CD1c-positive myeloid dendritic cell (primary cell): ENCODE measurements around the gene NPAS3.

ENCODE experiments used
- DNase-seq: peaks from one replicate; pipeline ENCODE4 v3.0.0-alpha.2; 2016; ENCODE audit errors: extremely low spot score

NPAS3 gene

DNA sequence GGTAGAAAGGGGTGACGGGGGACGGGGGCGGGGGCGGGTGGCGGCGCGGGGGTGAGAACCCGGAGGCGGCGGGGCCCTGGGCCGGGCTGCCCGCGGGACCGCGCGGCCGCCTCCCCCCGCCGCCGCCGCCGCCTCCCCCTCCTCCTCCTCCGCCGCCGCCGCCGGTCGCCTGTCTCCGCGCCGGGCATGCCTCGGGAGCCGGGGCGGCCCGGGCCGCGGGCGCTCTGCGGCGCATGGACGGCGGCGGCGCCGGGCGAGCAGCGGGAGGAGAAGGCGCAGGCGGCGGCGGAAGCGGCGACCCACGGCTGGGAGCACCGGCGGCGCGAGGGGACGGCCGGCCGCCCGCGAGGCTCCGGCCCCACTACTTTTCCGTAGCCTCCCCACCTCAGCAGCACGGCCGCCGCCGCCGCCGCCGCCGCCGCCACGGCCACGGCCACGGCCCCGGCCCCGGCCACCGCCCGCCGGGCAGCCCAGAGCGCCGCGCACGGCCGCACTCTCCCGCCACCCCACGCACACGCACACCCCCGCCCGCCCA, at the start of gene NPAS3:
TSS of gene NPAS3 (plus strand) at position 161 of the 535 bp plus-strand sequence.
- no peak for DNase-seq

GRCh38 chr14:32896979-32897697, 41.5 kb upstream of the NPAS3 start:
- DNase-seq = peak; percentile 3

- DNase-seq = no peak
Measured at GRCh38 chr14:32897698-32898064, 41.0 kb upstream of the NPAS3 start.

GRCh38 chr14:32898876-32899275, 39.8 kb upstream of the NPAS3 start:
- no peak for DNase-seq

GRCh38 chr14:32900547-32900946, 38.1 kb upstream of the NPAS3 start:
- no peak for DNase-seq

DNA sequence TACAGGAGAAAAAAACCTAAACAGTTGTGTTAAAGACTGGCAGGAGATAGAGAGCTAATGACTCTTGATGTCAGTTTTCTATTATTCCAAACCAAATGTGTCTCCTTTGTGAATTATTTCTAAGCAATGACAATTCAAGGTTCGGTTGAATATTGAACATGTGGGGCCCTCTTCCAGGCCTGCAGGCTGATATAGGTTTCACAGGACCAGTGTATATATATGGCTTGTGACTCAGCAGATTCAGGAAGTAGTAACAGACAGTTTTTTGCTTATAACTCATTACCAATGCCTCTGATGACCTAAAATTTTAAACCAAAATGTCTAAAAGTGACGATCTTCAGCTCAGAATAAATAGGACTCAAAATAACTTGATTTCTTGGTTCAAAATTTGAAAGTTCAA, 33.7 kb upstream of the NPAS3 start:
- no peak for DNase-seq

DNA sequence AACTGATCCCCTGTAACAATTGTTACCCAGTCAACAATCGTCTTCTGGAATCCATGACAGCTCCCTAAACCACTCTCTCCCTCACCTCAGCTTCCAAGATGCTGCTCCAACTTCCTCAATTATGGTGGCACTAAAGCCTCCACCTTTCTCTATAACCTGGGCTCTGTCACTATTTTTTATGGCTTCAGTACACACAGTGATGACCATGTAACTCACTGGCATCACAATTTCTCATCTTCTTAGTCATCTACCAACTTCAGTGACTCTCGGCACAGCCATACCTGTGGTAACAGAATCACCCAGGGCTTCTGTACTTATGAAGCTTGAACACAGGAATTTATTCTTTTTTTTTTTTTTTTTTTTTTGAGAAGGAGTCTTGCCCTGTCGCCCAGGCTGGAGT, 32.0 kb upstream of the NPAS3 start:
- no peak for DNase-seq

GRCh38 chr14:32908196-32909084, 30.2 kb upstream of the NPAS3 start:
- DNase-seq = no peak

DNA sequence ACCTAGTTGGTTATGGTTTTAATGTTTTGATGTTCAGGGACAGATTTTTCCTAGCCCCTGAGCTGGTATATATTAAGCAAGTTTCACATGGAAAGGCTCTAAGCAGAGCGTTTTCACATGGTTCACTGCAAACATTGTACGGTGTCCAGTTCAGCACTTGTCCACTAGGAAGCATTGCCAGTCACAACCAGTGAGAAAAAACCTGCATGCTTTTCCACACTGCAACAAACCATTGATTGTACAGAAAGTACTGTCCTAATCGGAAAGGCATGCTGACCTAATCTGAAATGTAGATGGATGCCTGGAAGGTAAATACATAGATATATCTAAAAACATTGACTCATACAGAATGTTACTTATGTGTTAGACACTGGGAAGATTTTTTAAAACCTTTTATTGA, 25.0 kb upstream of the NPAS3 start:
- no peak for DNase-seq

DNA sequence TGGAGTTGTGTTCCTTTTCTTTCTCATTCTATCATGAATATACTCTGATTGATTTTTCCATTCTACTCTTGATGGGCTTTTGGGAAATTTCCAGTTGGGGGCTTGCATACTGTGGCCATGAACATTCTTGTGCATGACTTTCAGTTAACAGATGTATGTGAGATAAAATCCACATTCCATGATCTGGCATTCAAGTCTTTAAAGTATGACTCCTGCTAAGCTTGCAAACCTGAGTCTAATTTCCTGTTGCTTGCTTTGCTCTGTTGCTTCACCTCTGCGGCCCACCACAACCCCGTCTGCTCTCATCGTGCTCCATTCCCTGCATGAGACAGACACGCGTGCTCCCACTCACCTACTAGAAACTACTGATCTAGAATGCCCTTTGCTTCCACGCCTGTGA, 24.3 kb upstream of the NPAS3 start:
- no peak for DNase-seq

- DNase-seq = no peak
Measured at GRCh38 chr14:32920696-32921276, 17.9 kb upstream of the NPAS3 start.

- DNase-seq = no peak
Measured at GRCh38 chr14:32925439-32925838, 13.2 kb upstream of the NPAS3 start.

GRCh38 chr14:32932302-32932913, 6.3 kb upstream of the NPAS3 start:
- DNase-seq = no peak

DNA sequence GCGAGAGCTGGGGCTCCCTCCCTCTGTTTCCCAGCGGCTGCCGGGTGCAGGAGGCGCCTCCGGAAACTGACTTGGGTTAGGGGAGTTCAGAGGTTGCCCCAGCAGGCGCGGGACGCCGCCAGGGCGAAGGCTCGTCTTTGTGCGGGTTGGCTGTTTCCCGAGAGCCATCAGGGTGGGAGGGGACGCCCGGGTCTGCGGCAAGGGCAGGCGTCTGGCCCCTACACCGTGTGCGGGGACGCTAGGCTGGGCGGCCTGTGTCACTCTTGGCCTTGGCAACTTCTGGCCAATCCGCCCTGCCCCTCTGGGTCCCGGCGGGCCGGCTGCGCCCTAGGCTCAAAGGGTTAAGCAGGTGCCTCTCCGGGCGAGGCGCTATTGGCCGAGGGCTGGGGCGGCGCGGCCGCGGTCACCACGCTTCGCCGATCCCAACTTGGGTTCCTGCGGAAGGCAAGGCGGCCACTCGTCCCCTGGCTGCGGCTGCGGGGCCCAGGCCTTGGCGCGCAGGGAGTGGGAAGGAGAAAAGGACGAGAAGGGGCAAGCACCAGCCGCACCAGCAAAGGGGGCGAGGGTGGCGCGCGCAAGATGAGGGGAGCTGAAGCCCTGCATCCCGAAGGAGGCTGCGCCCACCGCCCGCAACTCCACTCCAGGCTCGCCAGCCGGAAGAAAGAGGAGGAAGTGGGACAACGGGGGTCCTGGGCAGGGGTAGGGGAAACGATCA, 5.6 kb upstream of the NPAS3 start:
- DNase-seq = no peak

GRCh38 chr14:32933629-32934072, 5.0 kb upstream of the NPAS3 start:
- no peak for DNase-seq

GRCh38 chr14:32934073-32934880, 4.4 kb upstream of the NPAS3 start:
- no peak for DNase-seq

DNA sequence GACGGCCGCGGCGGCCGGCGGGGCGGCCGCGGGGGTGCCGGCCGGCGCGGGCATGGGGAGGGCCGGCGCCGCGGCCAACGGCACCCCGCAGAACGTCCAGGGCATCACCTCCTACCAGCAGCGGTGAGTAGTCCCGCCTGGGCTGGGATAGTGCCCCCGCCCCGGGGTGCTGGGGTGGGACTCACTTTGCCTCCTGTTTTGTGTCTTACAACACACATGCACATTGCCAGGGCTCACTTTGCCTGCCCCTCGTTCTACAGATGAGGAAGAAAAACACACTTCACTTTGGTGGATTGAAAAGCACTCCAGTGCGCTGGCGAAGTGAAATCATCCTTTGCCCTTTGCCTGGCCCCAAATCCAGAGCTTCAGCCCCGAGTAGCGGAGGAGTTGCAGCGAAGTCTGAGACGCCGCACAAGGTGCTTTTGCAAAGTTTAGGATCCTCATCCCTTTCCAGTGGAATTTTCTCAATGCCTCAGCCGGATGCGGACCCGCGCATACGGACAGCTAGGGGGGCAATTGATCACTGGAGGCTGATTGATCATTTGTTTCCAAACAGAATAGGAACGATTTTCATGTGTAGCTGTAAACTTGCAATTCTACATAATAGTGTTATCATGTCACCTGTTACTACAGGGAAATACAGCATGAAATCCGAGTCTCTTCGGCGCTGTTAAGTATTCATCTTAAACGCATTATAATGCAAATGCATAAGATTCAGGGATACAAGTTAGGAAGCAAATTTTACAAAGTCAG, 3.6 kb upstream of the NPAS3 start:
- DNase-seq = no peak

- DNase-seq = no peak
Measured at GRCh38 chr14:32939254-32940065, 781 bp downstream of the NPAS3 start.
